Measurements from ENCODE around the gene HDAC3.

- TF ChIP-seq, protein P1, sequence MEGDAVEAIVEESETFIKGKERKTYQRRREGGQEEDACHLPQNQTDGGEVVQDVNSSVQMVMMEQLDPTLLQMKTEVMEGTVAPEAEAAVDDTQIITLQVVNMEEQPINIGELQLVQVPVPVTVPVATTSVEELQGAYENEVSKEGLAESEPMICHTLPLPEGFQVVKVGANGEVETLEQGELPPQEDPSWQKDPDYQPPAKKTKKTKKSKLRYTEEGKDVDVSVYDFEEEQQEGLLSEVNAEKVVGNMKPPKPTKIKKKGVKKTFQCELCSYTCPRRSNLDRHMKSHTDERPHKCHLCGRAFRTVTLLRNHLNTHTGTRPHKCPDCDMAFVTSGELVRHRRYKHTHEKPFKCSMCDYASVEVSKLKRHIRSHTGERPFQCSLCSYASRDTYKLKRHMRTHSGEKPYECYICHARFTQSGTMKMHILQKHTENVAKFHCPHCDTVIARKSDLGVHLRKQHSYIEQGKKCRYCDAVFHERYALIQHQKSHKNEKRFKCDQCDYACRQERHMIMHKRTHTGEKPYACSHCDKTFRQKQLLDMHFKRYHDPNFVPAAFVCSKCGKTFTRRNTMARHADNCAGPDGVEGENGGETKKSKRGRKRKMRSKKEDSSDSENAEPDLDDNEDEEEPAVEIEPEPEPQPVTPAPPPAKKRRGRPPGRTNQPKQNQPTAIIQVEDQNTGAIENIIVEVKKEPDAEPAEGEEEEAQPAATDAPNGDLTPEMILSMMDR (conservative IDR thresholded peaks at IDR 0.05 in 1 of 2, IDR thresholded peaks at IDR 0.05 in 1 of 2; ENCODE audit: extremely low read depth in 1 of 2, insufficient read depth in 1 of 2, low read depth in 1 of 2, low read length in 2 of 2), result no peak
- no peak for TF ChIP-seq EZH2 (IDR thresholded peaks at IDR 0.05; ENCODE audit: borderline replicate concordance, low read length)
These were observed 9.4 kb upstream of the HDAC3 start for GRCh38 chr5:141646026-141646425.
